CD4-positive, alpha-beta T cell treated with Interleukin-4 for 4 hours (primary cell): ENCODE measurements around the gene ACOXL.
"Not testable (repeated sequence)": the region's sequence is repeated elsewhere in the genome, so short reads cannot be mapped to it uniquely, and the experiment has no call there.

Experiments used
- DNase-seq: peaks from one replicate; pipeline ENCODE4 v3.0.0-alpha.2; 2020

Gene ACOXL

GRCh38 chr2:110941226-110941625, 208.9 kb downstream of the ACOXL start:
- no peak for DNase-seq

GRCh38 chr2:110943070-110943634, 210.8 kb downstream of the ACOXL start:
- DNase-seq: no peak

GRCh38 chr2:110946902-110947301, 214.5 kb downstream of the ACOXL start:
- no peak for DNase-seq

GRCh38 chr2:110948027-110948674, 215.8 kb downstream of the ACOXL start:
- no peak for DNase-seq

- DNase-seq: no peak
Observed at GRCh38 chr2:110950281-110950680, 217.9 kb downstream of the ACOXL start.

- DNase-seq: no peak
Observed at GRCh38 chr2:110955045-110955444, 222.7 kb downstream of the ACOXL start.

GRCh38 chr2:110955556-110955955, 223.2 kb downstream of the ACOXL start:
- no peak for DNase-seq

- no peak for DNase-seq
Observed at GRCh38 chr2:110957293-110957692, 224.9 kb downstream of the ACOXL start.

- no peak for DNase-seq
Observed at GRCh38 chr2:110958346-110959119, 226.2 kb downstream of the ACOXL start.

- DNase-seq: no peak
Observed at GRCh38 chr2:110959198-110959597, 226.8 kb downstream of the ACOXL start.

- no peak for DNase-seq
Observed at GRCh38 chr2:110960281-110960680, 227.9 kb downstream of the ACOXL start.

GRCh38 chr2:110960954-110961353, 228.6 kb downstream of the ACOXL start:
- DNase-seq: no peak

GRCh38 chr2:110961643-110962042, 229.3 kb downstream of the ACOXL start:
- not testable (repeated sequence) for DNase-seq

- DNase-seq: no peak
Observed at GRCh38 chr2:110969696-110970095, 237.3 kb downstream of the ACOXL start.

- DNase-seq: no peak
Observed at GRCh38 chr2:110970201-110970600, 237.8 kb downstream of the ACOXL start.

- no peak for DNase-seq
Observed at GRCh38 chr2:110971811-110972210, 239.4 kb downstream of the ACOXL start.

- no peak for DNase-seq
Observed at GRCh38 chr2:110973262-110973661, 240.9 kb downstream of the ACOXL start.

- DNase-seq: no peak
Observed at GRCh38 chr2:110977403-110977802, 245.0 kb downstream of the ACOXL start.

- no peak for DNase-seq
Observed at GRCh38 chr2:110978148-110978547, 245.8 kb downstream of the ACOXL start.

GRCh38 chr2:110978756-110979470, 246.5 kb downstream of the ACOXL start:
- no peak for DNase-seq

GRCh38 chr2:110979471-110980338, 247.3 kb downstream of the ACOXL start:
- DNase-seq: no peak

- no peak for DNase-seq
Observed at GRCh38 chr2:110980339-110981062, 248.1 kb downstream of the ACOXL start.
